ENCODE data around the gene NCOA3. TPM values are rescaled to one million over a fixed set of nuclear protein-coding genes. Genes with fewer than 3 reads are reported as not detected.

The NCOA3 gene
- total RNA-seq, 5 donors from 2014 or later (not counting 1 experiment from before 2014, with no cell fraction given): 64.4 to 89.2 (median 68.9) TPM

GRCh38 chr20:47515843-47516242 is 14.2 kb downstream of the NCOA3 start:
- no CpG with 5 or more reads among the region's 1 CpG for WGBS (ENCODE audit: insufficient coverage)
- H3K4me3 Mint-ChIP-seq: no peak overlapping the region
- H3K4me1 Mint-ChIP-seq: peaks cover 46 to 54% (median 51%) of the 10 kb centered on the region in 3 donors
- H3K27me3 Mint-ChIP-seq: no peaks in the 10 kb centered on the region
- Histone ChIP-seq H3K4me1 (ENCODE audit: control insufficient read depth in 1 of 2, extremely low read depth in 1 of 2, insufficient read depth in 2 of 2, low read length in 2 of 2) (peaks cover 0 to 18% of the 10 kb centered on the region in 2 experiments), H3K27ac (ENCODE audit: low read length) (no peak overlapping the region), H3K9me3 (no peaks in the 10 kb centered on the region), H3K36me3 (ENCODE audit: control insufficient read depth in 2 of 2, extremely low read depth in 1 of 2, insufficient read depth in 1 of 2, low read length in 1 of 2) (peaks cover 4 to 11% of the 10 kb centered on the region in 2 donors), H3K27me3 (replicated peaks in 1 of 2; ENCODE audit: control insufficient read depth in 2 of 2, extremely low read depth in 1 of 2, insufficient read depth in 2 of 2, low read length in 1 of 2) (peaks cover 0 to 3% of the 10 kb centered on the region in 2 experiments), H3K4me3 (ENCODE audit: control insufficient read depth in 1 of 2, extremely low read depth in 1 of 2, low read length in 1 of 2) (no peak overlapping the region)
- H3K27ac Mint-ChIP-seq: peak overlapping the region in 1 of 2 donors; percentile 68
- H3K36me3 Mint-ChIP-seq: peaks cover 29% of the 10 kb centered on the region
- H3K9me3 Mint-ChIP-seq: peaks cover 0 to 7% (median 3%) of the 10 kb centered on the region in 3 donors
- DNase-seq: no peak
- ChIA-PET POLR2A (interaction anchor here in 1 of 2 donors (1.7 kb wide), 1 partner anchor 24 kb away, joined by 7 read pairs; no protein-coding TSS in a partner anchor), CTCF (no interaction called here)
- ATAC-seq (replicated peaks in 1 of 4): no peak

- Mint-ChIP-seq H3K4me1 (peaks cover 41 to 42% (median 41%) of the 10 kb centered on the region in 3 donors), H3K9me3 (peaks cover 4 to 14% (median 9%) of the 10 kb centered on the region in 3 donors), H3K36me3 (peaks cover 37% of the 10 kb centered on the region), H3K27me3 (no peaks in the 10 kb centered on the region), H3K4me3 (peak overlapping the region in 2 of 3 donors; percentile 15 to 26), H3K27ac (peak overlapping the region in 1 of 2 donors; percentile 61)
- POLR2A ChIA-PET: interaction anchor here in 1 of 2 donors (0.6 kb wide), 1 partner anchor 83 kb away, joined by 4 read pairs; no protein-coding TSS in a partner anchor
- Histone ChIP-seq H3K27ac (ENCODE audit: low read length) (no peak overlapping the region), H3K36me3 (ENCODE audit: control insufficient read depth in 2 of 2, extremely low read depth in 1 of 2, insufficient read depth in 1 of 2, low read length in 1 of 2) (peaks cover 11 to 23% of the 10 kb centered on the region in 2 donors), H3K4me3 (ENCODE audit: control insufficient read depth in 1 of 2, extremely low read depth in 1 of 2, low read length in 1 of 2) (no peak overlapping the region), H3K4me1 (ENCODE audit: control insufficient read depth in 1 of 2, extremely low read depth in 1 of 2, insufficient read depth in 2 of 2, low read length in 2 of 2) (peaks cover 0 to 8% of the 10 kb centered on the region in 2 experiments), H3K27me3 (replicated peaks in 1 of 2; ENCODE audit: control insufficient read depth in 2 of 2, extremely low read depth in 1 of 2, insufficient read depth in 2 of 2, low read length in 1 of 2) (peaks cover 0 to 4% of the 10 kb centered on the region in 2 experiments), H3K9me3 (peaks cover 5% of the 10 kb centered on the region)
- DNase-seq (no peak), ATAC-seq (replicated peaks in 1 of 4) (no peak)
- WGBS (ENCODE audit: insufficient coverage): 96% methylated on average over 9 of the region's 19 CpGs
- CTCF ChIA-PET: no interaction called here
Measured at GRCh38 chr20:47521059-47521808, 19.5 kb downstream of the NCOA3 start.

DNA sequence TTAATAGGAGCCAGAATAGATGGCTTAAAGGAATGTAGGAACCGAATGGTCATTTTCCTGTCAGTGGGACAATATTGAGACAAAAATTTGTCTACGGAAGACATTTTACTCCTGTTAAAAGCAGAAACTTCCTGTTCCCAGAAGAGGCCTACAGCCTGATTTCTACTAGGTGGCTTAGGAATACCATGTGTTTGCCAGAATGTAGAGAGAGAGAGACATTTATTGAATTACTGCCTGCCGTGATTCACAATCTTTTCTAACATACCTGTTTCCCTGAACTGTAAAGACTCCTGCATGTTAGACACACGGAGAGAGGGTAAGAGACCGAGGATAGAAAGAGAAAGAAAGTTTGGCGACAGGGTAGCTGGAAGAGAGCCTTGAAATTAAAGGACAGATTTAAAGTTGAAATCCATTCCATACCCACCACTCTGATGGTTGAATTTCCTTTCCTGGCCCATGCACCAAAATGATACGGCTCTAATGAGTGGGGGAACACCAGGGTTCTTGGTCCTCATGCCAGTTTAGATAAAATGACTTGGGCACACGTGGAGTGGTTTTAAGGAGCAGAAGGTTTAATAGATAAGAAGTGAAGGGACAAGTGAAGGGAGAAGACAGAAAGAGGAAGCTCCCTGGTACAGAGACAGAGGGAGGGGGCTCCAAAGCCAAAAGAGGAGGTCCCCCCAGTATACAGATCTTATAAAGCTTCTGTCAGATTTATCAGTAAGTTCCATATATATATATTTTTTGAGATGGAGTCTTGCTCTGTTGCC is 22.5 kb downstream of the NCOA3 start:
- Histone ChIP-seq H3K4me3 (ENCODE audit: control insufficient read depth in 1 of 2, extremely low read depth in 1 of 2, low read length in 1 of 2) (no peak overlapping the region), H3K36me3 (ENCODE audit: control insufficient read depth in 2 of 2, extremely low read depth in 1 of 2, insufficient read depth in 1 of 2, low read length in 1 of 2) (peaks cover 11 to 23% of the 10 kb centered on the region in 2 donors), H3K27me3 (replicated peaks in 1 of 2; ENCODE audit: control insufficient read depth in 2 of 2, extremely low read depth in 1 of 2, insufficient read depth in 2 of 2, low read length in 1 of 2) (peaks cover 0 to 4% of the 10 kb centered on the region in 2 experiments), H3K4me1 (ENCODE audit: control insufficient read depth in 1 of 2, extremely low read depth in 1 of 2, insufficient read depth in 2 of 2, low read length in 2 of 2) (peaks cover 0 to 8% of the 10 kb centered on the region in 2 experiments), H3K9me3 (peaks cover 5% of the 10 kb centered on the region), H3K27ac (ENCODE audit: low read length) (no peak overlapping the region)
- POLR2A ChIA-PET: interaction anchor here in 1 of 2 donors (0.6 kb wide), 1 partner anchor 11 kb away, joined by 3 read pairs; no protein-coding TSS in a partner anchor
- Mint-ChIP-seq H3K36me3 (peaks cover 38% of the 10 kb centered on the region), H3K4me3 (peak overlapping the region in 1 of 3 donors; percentile 52), H3K4me1 (peaks cover 41 to 46% (median 42%) of the 10 kb centered on the region in 3 donors), H3K9me3 (peaks cover 9 to 20% (median 12%) of the 10 kb centered on the region in 3 donors), H3K27me3 (no peaks in the 10 kb centered on the region), H3K27ac (peak overlapping the region in 1 of 2 donors; percentile 76)
- 100% methylated on average over 1 of the region's 8 CpGs for WGBS (ENCODE audit: insufficient coverage)
- CTCF ChIA-PET: no interaction called here
- DNase-seq (no peak), ATAC-seq (replicated peaks in 1 of 4) (no peak)

GRCh38 chr20:47527004-47527800 is 25.5 kb downstream of the NCOA3 start:
- H3K27ac Mint-ChIP-seq: peak overlapping the region in 1 of 2 donors; percentile 61
- ChIA-PET CTCF (no interaction called here), POLR2A (no interaction called here)
- H3K27me3 Mint-ChIP-seq: no peaks in the 10 kb centered on the region
- peaks cover 44 to 51% (median 49%) of the 10 kb centered on the region in 3 donors for H3K4me1 Mint-ChIP-seq
- H3K36me3 Mint-ChIP-seq: peaks cover 25% of the 10 kb centered on the region
- Histone ChIP-seq H3K9me3 (no peaks in the 10 kb centered on the region), H3K36me3 (ENCODE audit: control insufficient read depth in 2 of 2, extremely low read depth in 1 of 2, insufficient read depth in 1 of 2, low read length in 1 of 2) (peaks cover 0 to 7% of the 10 kb centered on the region in 2 donors), H3K4me1 (ENCODE audit: control insufficient read depth in 1 of 2, extremely low read depth in 1 of 2, insufficient read depth in 2 of 2, low read length in 2 of 2) (peaks cover 0 to 8% of the 10 kb centered on the region in 2 experiments), H3K27me3 (replicated peaks in 1 of 2; ENCODE audit: control insufficient read depth in 2 of 2, extremely low read depth in 1 of 2, insufficient read depth in 2 of 2, low read length in 1 of 2) (no peaks in the 10 kb centered on the region), H3K27ac (ENCODE audit: low read length) (no peak overlapping the region), H3K4me3 (ENCODE audit: control insufficient read depth in 1 of 2, extremely low read depth in 1 of 2, low read length in 1 of 2) (no peak overlapping the region)
- DNase-seq: no peak
- H3K4me3 Mint-ChIP-seq: no peak overlapping the region
- peaks cover 3 to 5% (median 5%) of the 10 kb centered on the region in 3 donors for H3K9me3 Mint-ChIP-seq
- WGBS (ENCODE audit: insufficient coverage): 100% methylated on average over 1 of the region's 5 CpGs
- ATAC-seq (replicated peaks in 1 of 4): no peak

DNA sequence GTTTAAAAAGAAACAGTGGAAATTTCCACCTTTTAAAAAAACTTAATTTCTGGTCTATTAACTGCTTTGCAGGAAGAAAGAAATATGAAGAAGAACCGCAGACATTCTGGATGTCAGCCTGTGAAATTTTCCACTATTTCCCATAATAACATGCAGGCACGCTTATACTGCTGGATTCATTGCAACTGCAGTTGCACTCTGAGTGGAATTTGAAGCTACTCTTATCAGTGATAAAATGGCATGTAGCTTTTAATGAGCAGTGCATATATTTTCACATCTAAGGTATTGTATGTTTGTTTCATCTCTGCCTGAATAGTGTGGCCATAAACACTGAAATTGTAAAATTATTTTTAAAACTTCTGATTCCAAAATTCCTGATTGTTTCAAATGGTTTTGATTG is 28.2 kb downstream of the NCOA3 start:
- Histone ChIP-seq H3K4me3 (ENCODE audit: control insufficient read depth in 1 of 2, extremely low read depth in 1 of 2, low read length in 1 of 2) (no peak overlapping the region), H3K4me1 (ENCODE audit: control insufficient read depth in 1 of 2, extremely low read depth in 1 of 2, insufficient read depth in 2 of 2, low read length in 2 of 2) (peaks cover 0 to 3% of the 10 kb centered on the region in 2 experiments), H3K27me3 (replicated peaks in 1 of 2; ENCODE audit: control insufficient read depth in 2 of 2, extremely low read depth in 1 of 2, insufficient read depth in 2 of 2, low read length in 1 of 2) (no peaks in the 10 kb centered on the region), H3K27ac (ENCODE audit: low read length) (no peak overlapping the region), H3K36me3 (ENCODE audit: control insufficient read depth in 2 of 2, extremely low read depth in 1 of 2, insufficient read depth in 1 of 2, low read length in 1 of 2) (peaks cover 0 to 4% of the 10 kb centered on the region in 2 donors), H3K9me3 (no peaks in the 10 kb centered on the region)
- H3K4me1 Mint-ChIP-seq: peaks cover 45 to 51% (median 47%) of the 10 kb centered on the region in 3 donors
- peaks cover 19% of the 10 kb centered on the region for H3K36me3 Mint-ChIP-seq
- WGBS (ENCODE audit: insufficient coverage): no CpG with 5 or more reads among the region's 2 CpGs
- peak overlapping the region in 1 of 2 donors; percentile 34 for H3K27ac Mint-ChIP-seq
- ChIA-PET CTCF (no interaction called here), POLR2A (interaction anchor here in 1 of 2 donors (0.6 kb wide), 1 partner anchor 30 kb away, joined by 6 read pairs; no protein-coding TSS in a partner anchor)
- H3K4me3 Mint-ChIP-seq: no peak overlapping the region
- peaks cover 3 to 5% (median 5%) of the 10 kb centered on the region in 3 donors for H3K9me3 Mint-ChIP-seq
- no peaks in the 10 kb centered on the region for H3K27me3 Mint-ChIP-seq
- no peak for ATAC-seq (replicated peaks in 1 of 4)
- DNase-seq: no peak
